HG02970 (cell line): ENCODE measurements around the gene GPS1.
A peak's percentile ranks its signal among the peaks of the same experiment; 100 is the strongest.

Experiments used
- ATAC-seq: cut with Tn5 transposase; IDR thresholded peaks from one replicate; pipeline ENCODE4 v1.9.1; 2021; ENCODE audit warnings: mild to moderate bottlenecking, moderate library complexity, moderate number of reproducible peaks; ENCODE audit not compliant: unreplicated experiment, low FRiP score

The GPS1 gene

GRCh38 chr17:82086941-82087906 lies 35.5 kb downstream of the GPS1 start:
- no peak for ATAC-seq

- ATAC-seq: no peak
Observed at GRCh38 chr17:82087961-82088837, 36.5 kb downstream of the GPS1 start.

GRCh38 chr17:82088838-82089722 lies 37.4 kb downstream of the GPS1 start:
- ATAC-seq: no peak

GRCh38 chr17:82089723-82090548 lies 38.2 kb downstream of the GPS1 start:
- no peak for ATAC-seq

- ATAC-seq: no peak
Observed at GRCh38 chr17:82090549-82091263, 39.0 kb downstream of the GPS1 start.

- ATAC-seq: no peak
Observed at GRCh38 chr17:82091264-82092066, 39.8 kb downstream of the GPS1 start.

- ATAC-seq: no peak
Observed at GRCh38 chr17:82092094-82092586, 40.4 kb downstream of the GPS1 start.

GRCh38 chr17:82092628-82092994 lies 40.9 kb downstream of the GPS1 start:
- no peak for ATAC-seq

- ATAC-seq: no peak
Observed at GRCh38 chr17:82092995-82093751, 41.5 kb downstream of the GPS1 start.

GRCh38 chr17:82094931-82095776 lies 43.5 kb downstream of the GPS1 start:
- no peak for ATAC-seq

- ATAC-seq: no peak
Observed at GRCh38 chr17:82095777-82096708, 44.3 kb downstream of the GPS1 start.

GRCh38 chr17:82096709-82097183 lies 45.0 kb downstream of the GPS1 start:
- ATAC-seq: no peak

GRCh38 chr17:82097184-82097918 lies 45.7 kb downstream of the GPS1 start:
- peak; percentile 1 for ATAC-seq

- ATAC-seq: no peak
Observed at GRCh38 chr17:82097919-82098168, 46.1 kb downstream of the GPS1 start.
